ENCODE measurements around the gene PDLIM1.

DNA sequence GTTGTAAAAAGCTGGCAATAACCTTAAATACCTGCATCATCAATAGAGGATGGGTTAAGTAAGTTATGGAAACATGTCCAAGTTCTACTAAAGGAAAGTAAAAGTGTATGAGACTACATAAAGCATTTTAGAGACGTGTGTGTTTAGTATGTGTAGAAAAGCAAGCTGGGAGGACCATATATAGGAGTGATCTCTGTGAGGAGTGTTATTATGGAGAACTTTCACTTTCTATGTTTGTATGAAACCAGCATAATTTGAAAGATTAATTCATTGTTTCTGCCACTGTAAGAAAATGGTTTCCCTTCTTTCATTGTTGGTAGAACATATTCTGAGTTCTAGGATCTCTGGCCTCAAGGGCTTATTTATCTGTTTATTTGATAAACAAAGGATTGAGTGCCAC, 19.2 kb upstream of the PDLIM1 start:
- TF ChIP-seq POLR2A (IDR thresholded peaks at IDR 0.05; ENCODE audit: low read length) (no peak), GATA1 (IDR thresholded peaks at IDR 0.05; ENCODE audit: low read depth, low read length) (no peak)
